Measurements from ENCODE around the gene PFDN4. TPM values are rescaled to one million over a fixed set of nuclear protein-coding genes. Genes with fewer than 3 reads are reported as not detected.
A peak's percentile ranks its signal among the peaks of the same experiment; 100 is the strongest.

Gene PFDN4
- total RNA-seq, 1 donor: 82.0 TPM

DNA sequence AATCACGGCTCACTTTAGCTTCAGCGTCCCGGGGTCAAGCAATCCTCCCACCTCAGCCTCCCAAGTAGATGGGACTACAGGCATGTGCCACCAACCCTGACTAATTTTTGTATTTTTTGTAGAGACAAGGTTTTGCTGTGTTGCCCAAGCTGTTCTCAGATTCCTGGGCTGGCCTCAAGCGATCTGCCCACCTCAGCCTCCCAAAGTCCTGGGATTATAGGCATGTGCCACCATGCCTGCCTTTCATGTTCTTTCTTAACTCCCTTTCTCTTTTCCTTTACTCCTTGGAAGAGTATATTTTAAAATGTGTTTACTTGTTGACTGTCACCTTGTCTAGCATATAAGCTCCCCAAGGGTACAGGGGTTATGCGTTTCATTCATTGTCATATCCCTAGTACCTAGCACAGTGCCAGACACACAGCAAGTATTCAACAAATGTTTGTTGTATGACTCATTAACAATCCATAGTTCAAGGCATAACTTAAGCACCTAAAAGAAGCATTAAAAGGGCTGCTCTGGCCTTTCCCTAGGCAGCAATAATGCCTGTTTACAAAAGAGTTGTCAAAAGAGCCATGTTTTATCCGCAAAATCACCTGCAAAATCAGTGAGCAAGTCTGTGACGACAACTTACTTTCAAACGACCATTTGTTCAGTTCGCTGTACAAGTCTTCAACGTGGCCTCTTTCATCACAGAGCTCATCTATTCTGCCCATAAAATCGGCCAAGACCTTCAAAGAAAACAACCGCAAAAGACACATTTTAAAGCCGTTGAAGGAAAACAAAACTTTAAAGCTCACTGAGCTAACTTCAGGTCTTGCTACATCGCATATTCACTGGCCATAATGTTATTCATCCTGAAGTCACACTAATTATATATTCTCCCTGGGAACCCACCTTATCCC is 38.7 kb upstream of the PFDN4 start:
- TF ChIP-seq, protein P1, sequence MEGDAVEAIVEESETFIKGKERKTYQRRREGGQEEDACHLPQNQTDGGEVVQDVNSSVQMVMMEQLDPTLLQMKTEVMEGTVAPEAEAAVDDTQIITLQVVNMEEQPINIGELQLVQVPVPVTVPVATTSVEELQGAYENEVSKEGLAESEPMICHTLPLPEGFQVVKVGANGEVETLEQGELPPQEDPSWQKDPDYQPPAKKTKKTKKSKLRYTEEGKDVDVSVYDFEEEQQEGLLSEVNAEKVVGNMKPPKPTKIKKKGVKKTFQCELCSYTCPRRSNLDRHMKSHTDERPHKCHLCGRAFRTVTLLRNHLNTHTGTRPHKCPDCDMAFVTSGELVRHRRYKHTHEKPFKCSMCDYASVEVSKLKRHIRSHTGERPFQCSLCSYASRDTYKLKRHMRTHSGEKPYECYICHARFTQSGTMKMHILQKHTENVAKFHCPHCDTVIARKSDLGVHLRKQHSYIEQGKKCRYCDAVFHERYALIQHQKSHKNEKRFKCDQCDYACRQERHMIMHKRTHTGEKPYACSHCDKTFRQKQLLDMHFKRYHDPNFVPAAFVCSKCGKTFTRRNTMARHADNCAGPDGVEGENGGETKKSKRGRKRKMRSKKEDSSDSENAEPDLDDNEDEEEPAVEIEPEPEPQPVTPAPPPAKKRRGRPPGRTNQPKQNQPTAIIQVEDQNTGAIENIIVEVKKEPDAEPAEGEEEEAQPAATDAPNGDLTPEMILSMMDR (IDR thresholded peaks at IDR 0.05; ENCODE audit: insufficient read depth, low read depth, low read length): no peak
- peak; percentile 89 for DNase-seq (ENCODE audit: low read depth)
- no peak overlapping the region for H3K4me3 ChIP-seq (ENCODE audit: low read depth, low read length)

DNA sequence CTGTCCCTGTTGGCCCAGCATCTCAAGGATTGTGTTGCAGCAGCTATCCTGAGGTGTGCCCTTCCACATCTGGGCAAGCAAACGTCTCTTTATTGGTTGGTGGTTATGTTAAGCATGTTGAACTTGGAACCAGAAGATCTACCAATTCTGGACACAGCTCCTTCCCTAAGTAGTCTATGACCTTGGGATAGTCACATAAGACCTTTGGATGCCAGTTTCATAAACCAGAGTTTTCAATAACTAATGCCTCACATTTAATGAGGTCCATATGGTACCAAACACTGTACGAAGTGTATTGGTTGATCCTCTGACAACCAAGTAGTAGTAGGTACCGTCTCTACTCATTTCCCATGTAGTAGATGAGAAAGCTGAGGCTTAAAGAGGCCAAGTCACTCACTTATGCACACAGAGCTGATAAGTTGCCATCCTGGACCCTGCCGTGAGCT is 37.8 kb upstream of the PFDN4 start:
- H3K4me3 ChIP-seq (ENCODE audit: low read depth, low read length): no peak overlapping the region
- no peak for DNase-seq (ENCODE audit: low read depth)

DNA sequence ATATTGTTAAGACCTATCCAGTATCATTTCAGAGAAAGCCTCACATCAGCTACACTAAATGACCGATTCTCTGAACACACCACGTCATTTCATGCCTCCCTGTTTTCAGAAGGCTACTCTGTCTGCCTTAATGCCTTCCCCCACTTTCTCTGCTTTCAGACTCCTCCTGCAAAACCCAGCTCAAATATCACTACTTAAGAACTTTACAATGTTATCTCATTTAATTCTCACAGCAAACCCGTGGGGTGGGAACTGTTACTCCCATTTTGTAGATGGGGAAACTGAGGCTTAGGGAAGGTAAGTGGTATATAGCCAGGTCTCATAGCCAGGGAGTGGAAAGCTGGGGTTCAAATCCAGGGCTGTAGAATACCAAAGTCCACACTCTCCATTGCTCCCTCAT is 36.9 kb upstream of the PFDN4 start:
- H3K4me3 ChIP-seq (ENCODE audit: low read depth, low read length): no peak overlapping the region
- TF ChIP-seq, protein P1 (IDR thresholded peaks at IDR 0.05; ENCODE audit: insufficient read depth, low read depth, low read length): no peak
- DNase-seq (ENCODE audit: low read depth): no peak

More for the DNA sequence above, 37.8 kb upstream of the PFDN4 start:
- TF ChIP-seq, protein P1 (IDR thresholded peaks at IDR 0.05; ENCODE audit: insufficient read depth, low read depth, low read length): no peak

DNA sequence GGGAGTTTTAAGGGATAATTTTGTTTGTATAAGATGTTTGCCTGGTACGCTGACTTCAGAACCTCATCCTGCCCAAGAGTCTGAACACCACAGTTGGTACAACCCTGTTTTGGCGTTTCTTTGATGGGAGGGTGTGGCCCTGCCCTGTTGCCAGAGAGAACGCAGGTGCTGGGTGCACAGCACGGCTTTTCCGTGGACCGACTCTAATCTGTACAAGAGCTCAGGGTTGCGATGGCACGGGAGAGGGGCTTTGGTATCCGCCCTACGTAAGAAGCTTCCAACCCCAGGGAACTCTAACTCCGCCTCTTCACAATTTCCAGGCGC is 35.4 kb upstream of the PFDN4 start:
- DNase-seq (ENCODE audit: low read depth): no peak
- no peak overlapping the region for H3K4me3 ChIP-seq (ENCODE audit: low read depth, low read length)
- TF ChIP-seq, protein P1 (IDR thresholded peaks at IDR 0.05; ENCODE audit: insufficient read depth, low read depth, low read length): no peak

DNA sequence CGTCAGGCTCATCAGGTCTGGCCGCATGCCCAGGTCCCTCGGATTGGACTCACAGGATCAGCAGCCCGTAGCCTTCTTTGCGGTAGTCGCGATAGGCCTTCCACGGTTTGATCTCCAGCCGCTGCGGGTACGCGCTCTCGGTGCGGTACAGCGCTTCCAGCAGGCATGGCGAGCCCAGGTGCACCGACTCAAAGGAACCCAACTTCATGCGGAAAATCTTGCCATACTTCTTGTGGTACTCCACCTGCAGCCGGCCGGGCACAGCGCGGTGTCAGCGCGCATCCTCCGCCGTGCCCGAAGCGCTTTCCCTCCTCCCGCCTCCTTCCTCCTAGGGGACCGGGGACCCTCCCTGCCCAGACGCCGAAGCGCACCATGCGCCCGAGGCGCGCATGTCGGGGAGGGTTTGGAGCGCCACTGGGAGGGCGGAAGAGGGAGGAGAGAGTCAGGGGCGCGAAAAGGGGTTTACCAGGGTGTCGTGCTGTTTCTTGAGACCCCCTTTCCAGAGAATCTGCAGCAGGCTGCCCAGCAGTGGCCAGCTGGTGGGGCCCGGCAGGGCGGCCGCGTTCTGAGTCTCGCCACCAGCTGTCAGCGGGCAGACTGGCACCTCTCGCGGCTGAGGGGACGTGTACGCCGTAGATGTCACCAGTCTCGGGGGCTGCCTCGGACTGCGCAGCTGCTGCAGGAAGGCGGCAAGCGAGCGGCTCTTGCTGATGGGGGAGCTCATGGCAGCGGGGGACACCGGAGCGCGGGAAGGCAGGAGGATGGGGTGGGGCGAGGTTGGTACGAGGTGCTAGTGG is 34.8 kb upstream of the PFDN4 start:
- TF ChIP-seq, protein P1 (IDR thresholded peaks at IDR 0.05; ENCODE audit: insufficient read depth, low read depth, low read length): no peak
- H3K4me3 ChIP-seq (ENCODE audit: low read depth, low read length): peak overlapping the region; percentile 12
- DNase-seq (ENCODE audit: low read depth): no peak

DNA sequence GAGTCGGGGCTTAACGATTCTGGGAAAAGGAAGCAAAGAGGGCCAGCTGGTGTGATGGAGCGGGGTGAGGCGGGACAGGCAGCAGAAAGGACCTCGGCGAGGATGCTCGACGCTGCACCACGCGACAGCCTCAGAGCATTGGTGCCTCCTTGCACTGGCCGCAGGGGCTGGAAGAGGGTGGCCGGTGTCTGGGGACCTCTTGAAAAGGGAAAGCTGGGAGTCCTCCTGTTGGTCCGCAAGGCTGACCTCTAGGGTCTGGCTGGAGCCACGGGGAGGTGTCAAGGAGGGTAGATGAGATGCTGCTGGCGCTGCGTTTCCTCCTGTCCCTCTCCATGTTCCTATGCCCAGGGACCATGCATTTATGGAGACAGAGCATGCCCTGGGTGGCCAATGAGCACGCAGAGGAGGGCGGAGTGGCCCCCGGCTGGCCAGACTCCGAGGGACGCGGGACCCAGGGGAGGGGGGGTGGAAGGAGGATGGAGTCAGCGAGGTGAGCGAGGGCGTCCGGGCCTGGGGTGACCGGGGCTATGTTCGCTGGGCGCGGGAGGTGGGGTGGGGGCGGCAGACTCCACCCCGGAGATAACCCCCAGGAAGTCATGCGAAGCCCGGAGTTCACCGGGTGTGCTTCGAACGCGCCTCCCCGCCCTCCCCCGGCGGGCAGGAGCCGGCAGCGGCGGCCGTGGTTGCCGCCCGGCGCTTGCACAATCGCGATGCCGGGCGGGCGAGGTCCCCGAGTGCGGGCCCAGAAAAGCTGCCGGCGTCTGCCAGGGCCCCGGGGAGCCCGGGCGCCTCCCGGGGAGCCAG is 34.0 kb upstream of the PFDN4 start, which contains the start of gene CYP24A1:
TSS of gene CYP24A1 (minus strand) at position 334 of the 804 bp plus-strand sequence. CDS start 407 bp downstream, outside the sequence.
- peak within 1 kb of the TSS; percentile 12 for H3K4me3 ChIP-seq (ENCODE audit: low read depth, low read length)
- DNase-seq (ENCODE audit: low read depth): peak; percentile 11
- TF ChIP-seq, protein P1 (IDR thresholded peaks at IDR 0.05; ENCODE audit: insufficient read depth, low read depth, low read length): no peak
